CD4-positive, alpha-beta T cell treated with Interleukin-10 for 1 hour (primary cell): ENCODE data around the gene CRHR2.

Experiments
- DNase-seq: peaks from one replicate; pipeline ENCODE4 v3.0.0-alpha.2; 2020

Gene CRHR2

DNA sequence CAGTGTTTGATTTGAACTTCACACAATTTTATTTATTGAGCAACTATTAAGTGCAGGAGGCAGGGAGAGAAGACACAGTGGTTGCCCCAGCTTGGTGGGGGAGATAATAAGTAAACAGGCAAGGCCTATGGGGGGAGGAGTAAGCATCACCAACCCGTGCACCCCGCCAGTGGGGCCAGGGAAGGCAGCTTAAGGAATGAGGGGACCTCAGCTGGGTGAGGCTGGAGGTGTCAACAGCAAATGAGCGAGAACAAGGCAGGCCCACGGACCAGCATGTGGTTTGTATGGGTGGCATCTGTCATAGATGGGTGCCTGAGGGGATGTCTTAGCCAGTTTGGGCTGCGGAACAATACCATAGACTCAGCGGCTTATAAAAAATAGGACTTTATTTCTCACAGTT, 24.1 kb upstream of the CRHR2 start:
- no peak for DNase-seq

DNA sequence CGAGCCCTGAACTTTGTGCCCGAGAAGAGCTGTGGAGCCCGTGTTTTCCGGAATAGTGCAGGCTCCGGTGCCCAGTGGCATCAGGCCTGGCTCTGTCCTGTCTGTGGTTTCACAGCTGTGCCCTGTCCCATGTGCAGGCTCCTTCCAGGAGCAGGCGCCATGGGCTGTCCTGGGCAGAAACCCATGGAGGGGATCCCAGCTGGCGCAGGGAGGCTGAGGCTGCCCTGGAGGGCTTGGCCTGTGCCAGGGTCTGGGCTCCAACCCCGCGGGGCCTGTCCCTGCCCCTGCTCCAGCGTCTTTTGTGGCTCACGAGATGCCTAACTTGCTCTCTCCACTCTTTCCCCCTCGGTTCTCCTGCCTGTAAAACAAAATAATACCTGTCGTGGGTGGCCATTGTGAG, 23.3 kb upstream of the CRHR2 start:
- no peak for DNase-seq

DNA sequence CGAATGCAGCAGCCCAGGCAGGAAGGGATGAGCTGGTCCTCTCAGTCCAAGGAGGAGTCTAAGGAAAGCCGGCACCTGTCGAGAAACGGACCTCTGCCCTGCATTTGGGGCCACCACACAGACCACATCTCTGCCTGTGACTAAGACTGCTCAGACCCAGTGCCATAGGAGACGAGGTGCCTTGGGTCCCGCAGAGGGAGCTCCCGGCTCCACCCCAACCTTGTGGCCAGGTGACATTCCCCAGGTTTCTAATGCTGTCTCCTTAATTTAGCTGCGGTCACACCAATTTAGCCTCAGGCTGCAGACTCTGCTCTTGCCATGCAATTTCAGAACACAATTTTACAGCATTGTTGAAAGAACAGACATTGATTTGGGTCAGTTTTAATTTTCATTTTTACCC, 22.8 kb upstream of the CRHR2 start:
- DNase-seq = no peak

DNA sequence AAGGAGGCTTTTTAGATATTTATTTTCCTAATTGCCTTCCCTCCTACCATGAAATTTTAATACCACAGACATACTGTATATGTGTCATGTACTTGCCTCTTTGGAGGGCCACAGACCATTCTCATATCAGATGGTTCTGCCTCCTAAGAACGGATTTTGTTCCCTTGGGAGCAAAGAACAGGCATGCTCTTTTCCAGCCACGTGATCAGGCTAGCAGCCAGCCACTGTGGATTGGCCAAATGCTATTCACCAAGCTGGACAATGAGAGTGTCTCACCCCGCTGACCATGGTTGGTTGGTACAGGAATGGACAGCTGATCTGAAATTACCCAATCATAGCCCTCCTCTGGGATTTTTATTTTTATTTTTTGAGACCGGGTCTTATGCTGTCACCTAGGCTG, 21.5 kb upstream of the CRHR2 start:
- DNase-seq = no peak

DNA sequence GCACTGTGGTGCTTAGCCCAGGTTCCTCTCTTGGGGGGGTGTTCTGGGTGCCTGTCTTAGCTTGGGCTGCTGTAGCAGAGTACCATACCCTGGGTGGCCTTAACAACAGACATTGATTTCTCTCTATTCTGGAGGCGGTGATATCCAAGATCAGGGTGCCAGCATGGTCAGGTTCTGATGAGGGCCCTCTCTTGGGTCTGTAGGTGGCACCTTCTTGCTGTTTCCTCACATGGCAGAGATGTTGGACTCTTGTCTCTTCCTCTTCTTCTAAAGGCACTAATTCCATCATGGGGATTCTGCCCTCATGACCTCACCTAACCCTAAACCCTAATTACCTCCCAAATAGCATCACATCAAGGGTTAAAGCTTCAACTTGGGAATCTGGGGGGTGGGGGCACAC, 19.9 kb upstream of the CRHR2 start:
- DNase-seq = peak; percentile 37

DNA sequence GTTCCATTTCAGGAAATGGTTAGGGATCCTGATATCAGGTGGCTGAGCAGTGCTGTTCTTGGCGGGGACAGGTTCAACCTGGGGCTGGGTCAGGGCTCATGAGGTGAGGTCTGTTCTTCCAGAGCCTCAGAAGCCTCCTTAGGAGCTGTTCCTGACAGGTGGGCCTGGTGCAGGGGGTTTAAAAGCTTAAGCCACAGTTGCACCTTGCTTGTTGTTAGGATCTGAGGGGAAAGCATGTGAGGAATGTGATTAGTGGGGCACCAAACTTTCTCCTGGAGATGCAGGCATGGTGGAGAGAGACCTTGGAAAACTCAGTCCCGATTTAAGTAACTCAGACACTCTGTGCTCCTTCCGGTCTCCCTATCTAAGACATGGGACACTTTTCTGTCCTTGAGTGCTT, 18.7 kb upstream of the CRHR2 start:
- no peak for DNase-seq

DNA sequence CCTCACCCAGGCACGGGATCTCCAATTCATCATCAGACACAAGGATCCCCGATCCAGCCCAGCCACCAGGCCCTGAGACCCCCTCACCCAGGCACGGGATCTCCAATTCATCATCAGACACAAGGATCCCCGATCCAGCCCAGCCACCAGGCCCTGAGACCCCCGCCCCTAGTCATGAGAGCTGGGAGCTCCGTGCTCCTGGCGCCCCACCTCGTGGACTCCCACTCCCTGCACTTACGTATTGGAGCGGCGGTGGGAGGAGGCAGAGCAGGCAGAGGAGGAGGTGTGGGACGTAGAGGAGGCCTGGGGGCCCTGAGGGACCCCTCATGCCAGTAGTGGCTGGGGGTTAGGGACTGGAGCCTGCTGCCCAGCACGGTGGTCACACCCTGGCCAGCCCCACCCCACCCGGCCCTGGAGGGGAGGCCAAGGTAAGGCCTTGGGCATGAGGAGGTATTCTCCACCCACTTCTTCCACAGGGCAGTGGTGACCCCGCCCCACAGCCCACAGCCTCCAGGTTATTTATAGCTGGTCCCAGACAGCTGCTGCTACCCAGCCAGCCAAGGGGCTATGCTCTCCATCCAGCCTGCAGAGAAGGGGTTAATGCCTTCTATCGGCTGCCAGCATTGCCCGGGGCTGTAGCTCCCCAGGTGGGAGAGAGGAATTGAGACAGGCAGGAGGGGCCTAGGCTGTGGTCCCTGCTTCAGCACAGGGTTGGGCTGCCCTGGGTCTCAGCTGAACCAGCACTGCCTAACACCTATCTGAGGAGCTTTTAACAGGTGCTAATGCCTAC, 17.6 kb upstream of the CRHR2 start:
- DNase-seq = no peak

DNA sequence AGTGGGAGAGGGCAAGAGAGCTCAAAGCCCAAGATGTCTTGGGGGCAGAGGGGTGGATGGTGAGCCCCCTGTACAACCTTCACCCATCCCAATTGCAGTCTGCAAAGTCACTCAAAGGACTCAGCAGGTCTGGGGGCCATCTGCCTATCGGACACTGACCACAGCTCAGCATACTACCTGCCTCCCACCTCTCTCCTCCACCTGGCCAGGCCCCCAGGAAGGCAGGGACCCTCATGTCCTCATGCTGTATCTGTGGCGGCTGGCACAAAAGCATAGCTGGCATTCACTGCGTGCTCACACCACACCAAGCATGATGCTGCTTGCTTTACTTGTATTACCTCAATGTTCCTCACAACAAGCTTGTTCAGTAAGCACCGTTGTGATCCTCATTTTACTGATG, 16.2 kb upstream of the CRHR2 start:
- no peak for DNase-seq

DNA sequence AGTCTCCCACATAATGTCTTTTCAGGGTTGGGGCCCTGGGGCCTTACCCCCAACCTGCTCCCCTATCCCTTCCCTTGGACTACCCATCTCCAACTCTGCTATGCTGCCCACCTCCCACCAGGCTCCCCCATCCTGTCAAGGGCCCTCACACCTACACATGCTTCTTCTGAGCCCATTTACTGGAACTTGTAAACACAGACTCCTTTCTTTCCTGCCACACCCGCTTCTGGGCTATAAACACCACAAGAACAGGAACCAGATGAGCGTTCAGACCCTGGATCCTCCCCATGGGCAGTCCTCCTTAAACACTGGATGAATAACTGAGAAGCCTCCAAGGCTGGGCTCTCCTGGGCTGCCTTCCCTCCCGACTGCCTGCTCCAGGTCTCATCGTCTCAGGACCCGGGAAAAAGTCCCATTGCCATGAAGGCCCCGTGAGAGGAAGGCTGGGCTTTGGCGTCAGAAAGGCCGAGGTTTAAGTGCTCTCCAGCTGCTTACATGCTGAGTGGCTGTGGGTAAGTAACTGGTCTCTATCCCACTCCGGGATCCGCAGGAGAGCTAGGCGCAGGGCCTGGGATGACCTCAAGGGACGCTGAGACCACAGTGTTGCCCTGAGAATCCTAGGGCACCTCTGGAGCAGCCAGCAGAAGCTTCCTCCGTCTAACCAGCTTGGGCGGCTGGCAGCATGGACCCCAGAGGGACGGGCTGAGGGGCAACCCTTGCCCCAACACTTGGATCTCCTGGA, 15.6 kb upstream of the CRHR2 start:
- no peak for DNase-seq

DNA sequence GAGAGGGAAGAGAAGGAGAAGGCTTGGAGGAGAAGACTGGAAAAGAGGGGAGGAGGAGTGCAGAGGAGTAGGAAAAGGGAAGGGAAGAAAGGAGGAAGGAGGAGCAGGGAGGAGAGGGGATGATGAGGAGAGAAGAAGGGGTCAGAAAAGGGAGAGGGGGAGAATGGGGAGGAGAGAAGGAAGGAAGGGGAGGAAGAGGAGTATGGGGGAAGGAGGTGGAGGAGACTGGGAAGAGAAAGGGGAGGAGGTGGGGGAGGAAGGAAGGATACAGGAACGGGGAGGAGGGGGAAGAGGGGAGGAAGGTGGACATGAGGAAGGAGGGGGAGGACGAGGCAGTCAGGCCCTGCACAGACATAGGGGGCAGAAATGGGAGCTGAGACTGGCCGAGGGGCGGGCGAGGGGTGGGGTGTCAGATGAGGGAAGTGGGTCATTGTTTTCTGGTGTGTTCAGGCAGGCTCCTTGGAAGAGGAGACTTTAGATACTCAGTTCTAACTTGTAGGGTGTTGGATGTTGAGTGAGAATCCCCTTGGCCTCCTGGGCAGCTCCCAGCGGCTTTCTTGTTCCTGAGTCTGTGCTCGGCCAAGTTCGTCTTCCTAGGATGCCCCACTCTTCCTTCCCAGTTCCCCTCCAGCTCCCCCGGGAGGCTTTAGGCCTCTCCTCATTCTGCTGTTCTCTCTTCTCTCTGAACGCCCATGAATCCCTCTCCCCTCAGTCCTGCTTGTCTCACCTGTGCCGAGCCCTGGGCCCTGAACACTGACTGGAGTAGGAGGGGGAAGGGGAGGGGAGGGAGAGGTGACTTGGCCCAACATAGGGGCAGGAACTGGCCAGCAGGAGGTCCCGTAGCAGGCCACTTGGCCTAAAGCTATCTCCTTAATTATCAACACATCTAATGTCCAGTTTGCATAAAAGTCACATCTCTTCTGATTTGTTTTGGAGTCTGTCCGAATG, 12.8 kb upstream of the CRHR2 start:
- no peak for DNase-seq

DNA sequence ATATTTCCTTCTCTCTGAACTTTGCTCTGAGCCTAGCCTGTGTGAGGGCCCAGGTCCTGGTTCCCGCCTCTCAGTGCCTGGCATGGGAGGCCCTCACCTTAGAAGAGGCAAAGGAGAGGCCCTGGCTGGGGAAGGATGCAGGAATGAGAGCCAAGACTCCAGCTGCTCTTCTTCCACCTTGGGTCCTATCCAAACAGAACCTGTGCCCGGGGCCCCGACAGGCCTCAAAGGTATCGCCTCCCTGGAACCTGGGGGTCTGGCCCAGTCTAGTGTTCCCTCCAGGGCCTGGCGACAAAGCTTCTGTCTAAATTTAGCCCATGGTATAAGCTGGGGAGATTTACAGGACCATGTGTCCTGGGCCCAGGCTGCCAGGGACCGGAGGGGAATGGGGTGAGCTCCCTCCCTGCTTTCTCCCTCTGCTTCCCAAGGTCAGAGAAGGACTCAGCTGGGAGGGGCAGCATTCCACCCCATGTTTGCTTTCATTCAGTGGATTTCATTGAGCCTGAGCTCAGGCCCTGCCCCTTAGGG, 12.0 kb upstream of the CRHR2 start:
- DNase-seq = no peak

DNA sequence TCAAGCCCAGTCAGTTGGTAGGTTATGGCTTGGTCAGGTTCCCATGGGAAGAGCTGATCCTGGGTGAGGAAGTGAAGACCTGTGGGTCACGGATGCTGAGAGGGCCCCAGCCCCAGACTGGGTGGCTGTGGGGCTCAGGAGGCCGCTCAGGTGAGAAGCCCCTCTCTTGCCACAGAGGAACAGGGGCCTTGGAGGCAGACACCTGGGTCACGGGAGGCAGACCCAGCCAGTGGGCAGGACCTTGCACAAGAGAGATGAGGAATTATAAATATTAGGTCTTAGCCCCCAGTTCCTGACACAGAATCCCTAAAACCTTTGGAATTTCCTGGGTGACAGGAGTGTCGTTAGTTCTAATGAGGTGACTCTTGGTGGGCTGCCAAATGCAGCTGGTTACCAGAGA, 10.6 kb upstream of the CRHR2 start:
- DNase-seq = no peak

DNA sequence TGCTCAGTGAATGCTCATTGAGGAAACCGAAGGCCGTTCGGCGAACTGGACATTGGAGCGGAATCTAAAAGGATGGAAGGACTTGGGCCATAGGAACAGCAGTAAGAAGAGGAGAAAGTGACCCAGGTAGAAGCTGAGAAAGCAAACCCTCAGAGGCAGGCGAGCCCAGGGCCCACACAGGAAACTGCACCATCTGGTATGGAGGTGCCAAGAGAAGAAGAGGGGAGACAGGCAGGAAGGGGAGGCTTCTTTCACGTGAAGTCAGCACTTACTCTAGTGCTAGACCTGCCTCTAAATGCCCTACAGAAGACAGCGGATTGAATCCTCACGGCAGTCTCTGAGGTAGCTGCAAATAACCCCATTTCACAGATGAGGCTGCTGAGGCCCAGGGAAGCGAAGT, 10.2 kb upstream of the CRHR2 start:
- no peak for DNase-seq

DNA sequence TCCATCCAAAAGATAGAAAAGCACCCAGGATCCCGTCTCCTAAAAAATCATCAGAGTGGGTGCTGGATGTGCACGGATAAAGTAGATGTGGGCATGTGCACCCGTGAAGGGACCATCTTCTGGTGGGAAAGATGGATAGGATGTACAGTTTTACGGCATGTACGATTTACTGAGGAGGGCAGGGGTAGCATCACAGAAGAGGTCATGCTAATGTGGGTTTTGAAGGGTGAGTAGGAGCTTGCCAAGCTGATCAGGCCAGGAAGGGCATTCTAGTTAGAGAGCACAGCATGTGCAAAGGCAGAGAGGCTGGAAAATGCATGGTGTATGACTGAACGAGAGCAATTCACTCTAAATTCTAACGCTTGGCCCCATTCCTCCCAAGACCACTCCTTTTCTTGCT, 7.8 kb upstream of the CRHR2 start:
- DNase-seq = no peak

DNA sequence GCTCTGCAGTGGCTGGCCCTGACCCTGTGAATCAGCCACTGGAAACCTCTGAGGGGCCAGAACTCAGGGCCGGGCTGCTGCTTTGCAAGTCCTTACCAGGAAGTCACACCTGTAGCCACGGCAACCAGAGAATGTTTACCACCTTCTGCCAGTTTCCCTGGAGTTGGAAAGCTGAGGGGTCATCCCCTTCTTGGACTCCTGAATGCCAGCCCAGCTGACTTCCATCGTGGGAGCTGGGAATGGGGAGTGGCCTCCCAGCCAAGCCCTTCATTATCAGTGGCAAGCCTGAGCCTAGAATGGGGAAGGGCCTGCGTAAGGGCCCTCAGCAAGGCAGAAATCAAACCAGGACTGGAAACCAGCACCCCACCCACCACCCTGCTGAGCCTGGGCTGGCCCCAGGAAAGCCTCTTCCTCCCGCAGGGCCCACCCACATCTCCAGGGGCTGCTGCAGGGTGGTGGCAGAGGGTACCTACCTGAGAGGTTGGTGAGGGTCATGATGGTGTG, 6.5 kb upstream of the CRHR2 start:
- DNase-seq = no peak

DNA sequence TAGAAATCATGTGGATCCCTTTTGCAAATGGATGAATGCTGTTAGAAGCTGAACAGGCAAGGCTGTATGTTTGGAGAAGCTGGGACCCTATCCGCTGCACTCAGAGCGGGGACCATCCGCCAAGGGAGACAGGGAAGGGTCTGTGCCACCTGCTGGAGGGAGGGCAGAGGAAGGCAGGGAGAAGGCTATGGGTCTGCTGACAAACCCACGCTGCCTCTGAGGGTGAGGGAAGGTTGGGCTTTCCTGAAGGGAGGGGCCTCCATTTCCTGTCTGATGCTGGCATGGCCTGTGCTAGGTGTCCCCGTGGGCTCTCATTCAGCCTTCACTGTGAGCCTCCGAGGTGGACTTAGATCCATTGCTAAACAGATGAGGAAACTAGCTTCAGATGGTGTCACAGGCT, 5.3 kb upstream of the CRHR2 start:
- no peak for DNase-seq

DNA sequence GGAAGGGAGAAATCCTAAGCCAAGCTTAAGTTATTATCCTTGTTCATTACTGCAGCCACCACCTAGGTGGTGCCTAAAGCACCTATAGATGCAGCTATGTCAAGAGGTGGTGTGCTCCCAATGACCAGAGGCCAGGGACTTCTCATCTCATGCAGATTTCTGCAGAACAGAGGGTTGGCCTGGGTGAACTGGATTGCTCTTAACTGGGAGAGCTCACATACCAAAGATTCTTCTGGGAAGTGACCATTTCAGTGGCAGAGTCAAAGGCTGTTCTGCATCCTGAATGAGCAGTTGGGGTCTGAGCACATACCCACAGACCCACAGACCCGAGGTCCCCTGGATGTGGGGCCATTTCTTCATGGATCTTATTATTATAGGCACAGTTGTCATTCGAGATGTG, 2.1 kb upstream of the CRHR2 start:
- no peak for DNase-seq

DNA sequence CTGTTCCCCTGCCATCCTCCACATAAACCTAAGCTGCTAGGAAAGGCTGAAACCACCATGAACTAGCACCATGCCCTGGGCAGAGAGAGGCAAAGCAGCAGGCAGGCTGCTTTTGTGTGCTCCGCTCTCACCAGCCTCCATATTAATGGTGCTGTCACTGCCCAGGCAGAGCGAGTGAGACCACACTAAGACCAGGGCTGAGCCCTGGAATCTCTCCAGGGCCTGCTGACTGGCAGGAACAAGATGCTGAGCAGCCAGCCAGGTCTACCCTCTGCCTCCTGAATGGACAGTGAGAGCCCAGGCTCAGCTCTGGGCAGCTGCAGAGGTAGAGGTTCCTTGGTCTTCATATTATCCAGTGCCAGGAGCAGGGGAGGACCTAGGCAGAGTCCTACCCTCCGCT, 1.6 kb upstream of the CRHR2 start:
- DNase-seq = no peak

DNA sequence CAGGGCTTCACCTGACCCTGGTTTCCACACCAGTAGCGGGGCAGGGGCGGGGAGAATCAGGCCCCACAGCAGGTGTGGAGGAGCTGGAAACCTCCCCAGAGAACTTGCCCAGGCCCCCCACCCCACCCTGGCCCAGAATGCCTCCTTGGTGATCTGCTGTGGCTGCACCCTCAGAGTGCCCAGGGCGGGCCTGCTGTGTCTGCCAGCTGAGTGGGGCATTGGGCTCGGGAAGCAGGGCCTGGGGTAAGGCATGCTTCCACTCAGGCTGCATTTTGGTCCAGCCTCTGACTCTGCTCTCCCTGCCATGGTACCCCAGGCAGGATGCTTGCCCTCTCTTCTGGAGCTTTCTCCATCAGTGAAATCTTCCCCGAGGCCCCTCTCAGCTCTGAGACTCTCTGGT, 1.1 kb upstream of the CRHR2 start:
- DNase-seq = no peak

DNA sequence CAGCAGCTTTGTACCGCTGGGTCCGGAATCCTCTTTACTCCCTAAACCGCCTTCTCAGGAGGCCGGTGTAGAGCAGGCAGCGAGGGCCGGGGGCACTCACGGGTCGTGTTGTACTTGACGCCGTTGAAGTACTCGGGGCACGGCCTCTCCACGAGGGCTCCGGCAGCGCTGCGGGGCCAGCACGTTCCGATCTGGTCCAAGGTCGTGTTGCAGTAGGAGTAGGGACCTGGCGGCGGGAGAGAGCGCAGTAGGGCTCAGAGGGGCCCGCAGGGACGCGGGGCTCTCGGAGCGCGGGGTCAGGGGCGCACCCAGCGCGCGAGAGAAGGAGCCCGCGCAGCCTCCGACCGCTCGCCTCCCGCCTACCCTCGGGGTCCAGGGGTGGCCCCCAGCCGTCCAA, 443 bp downstream of the CRHR2 start:
- DNase-seq = no peak

DNA sequence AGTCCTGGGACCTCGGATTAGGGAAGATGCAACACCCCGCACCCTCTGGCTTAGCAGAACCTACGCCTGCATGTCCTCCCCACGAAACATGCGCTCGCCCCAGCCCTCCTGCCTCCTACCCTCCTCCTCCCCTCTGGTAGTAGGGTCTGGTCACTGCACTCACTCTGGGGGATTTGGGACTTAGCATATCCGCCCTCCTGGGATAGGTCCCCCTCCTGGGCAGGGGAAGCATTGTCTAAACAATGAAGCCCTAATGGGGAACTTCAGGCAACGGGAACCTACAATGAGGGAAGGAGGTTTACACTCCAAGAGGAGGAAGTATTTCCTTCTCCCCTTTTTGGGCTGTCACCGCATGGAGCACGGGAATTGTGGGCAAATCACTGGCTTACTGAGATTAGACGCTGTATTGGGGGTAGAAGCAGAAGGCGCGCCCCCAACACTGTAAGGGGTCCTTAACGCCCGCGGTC, 892 bp downstream of the CRHR2 start:
- DNase-seq = no peak

DNA sequence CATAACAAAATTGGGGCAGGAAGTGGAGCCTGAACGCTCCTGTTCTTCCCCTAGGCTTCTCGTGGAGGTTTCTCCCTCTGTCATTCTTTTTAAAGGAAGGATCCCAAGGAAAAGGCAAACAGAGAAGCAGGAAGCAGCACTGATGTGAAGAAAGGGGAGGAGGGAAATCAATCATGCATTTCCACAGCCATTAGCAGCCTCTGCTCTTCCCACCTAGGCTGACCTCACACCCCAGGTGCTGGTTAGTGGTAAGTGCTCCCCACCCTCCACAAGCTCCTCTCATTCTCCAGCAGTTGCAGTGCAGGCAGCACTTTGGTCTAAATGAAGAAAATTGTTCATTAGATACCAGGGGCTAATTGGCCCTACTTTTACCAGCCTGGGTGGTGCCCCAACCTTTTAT, 2.6 kb downstream of the CRHR2 start:
- no peak for DNase-seq

DNA sequence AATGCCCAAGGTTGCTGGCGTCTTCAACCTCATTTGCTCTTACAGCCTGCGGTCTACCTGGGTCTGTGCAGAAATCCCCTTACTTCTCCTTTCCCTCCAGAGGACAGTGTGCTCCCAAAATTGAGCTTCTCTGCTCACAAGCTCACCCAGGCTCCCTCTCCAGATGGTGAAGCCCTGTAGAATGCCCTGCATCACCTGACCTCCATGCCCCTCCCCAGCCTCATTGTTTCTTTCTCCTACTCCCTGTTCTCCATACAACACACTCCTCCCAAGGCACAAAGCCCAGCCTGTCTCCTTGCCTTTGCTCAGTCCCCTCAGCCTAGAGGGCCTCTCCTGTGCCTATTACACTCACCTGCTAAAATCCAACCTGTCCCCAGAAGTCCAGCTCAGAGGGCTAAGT, 3.5 kb downstream of the CRHR2 start:
- DNase-seq = no peak
